ENCODE data around the gene CCDC61.

Gene CCDC61, protein sequence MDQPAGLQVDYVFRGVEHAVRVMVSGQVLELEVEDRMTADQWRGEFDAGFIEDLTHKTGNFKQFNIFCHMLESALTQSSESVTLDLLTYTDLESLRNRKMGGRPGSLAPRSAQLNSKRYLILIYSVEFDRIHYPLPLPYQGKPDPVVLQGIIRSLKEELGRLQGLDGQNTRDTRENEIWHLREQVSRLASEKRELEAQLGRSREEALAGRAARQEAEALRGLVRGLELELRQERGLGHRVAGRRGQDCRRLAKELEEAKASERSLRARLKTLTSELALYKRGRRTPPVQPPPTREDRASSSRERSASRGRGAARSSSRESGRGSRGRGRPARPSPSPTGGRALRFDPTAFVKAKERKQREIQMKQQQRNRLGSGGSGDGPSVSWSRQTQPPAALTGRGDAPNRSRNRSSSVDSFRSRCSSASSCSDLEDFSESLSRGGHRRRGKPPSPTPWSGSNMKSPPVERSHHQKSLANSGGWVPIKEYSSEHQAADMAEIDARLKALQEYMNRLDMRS

DNA sequence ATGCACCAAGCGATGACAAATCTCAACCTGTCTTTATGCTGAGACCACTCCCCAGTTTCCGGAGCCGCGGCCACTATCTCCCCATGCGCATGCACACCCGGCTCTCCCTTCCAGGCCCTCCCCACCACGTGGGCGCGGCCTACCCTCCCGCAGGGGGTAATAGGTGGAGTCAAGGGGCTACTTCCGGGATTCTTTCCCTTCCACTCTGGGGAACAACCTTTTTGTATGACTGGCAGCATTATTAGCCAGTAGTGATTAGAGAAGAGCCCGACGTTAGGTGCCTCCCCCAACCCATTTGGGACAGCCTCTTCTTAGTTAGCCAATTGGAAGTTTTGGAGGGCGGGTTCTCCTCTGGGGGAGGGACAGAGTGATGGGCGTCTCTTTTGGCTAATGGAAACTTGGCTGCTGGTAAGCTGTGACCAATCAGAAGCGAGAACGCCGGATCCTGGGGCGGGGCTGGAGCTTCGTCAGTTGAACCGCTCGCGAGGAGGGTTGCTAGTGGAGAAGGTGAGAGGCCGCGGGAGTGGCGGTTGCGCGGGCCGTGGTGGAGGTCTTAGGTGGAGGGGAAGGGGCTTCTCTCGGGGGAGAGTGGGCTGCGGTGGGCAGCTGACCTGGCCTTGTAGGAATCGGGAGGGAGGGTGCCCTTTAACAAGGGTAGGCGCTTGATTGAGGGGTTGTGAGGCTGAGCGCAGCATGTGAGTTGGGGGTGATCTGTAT lies at the start of gene CCDC61:
Gene CCDC61 (plus strand): TSS at position 470 of the 717 bp plus-strand sequence. CDS start 7,552 bp downstream, outside the sequence.
- Histone ChIP-seq H3K9me3 (ENCODE audit: low read depth, low read length) (no peaks in the 10 kb centered on the region), H3K36me3 (ENCODE audit: insufficient read depth, low read length) (no peaks in the 10 kb centered on the region), H3K27ac (no peak within 1 kb of the TSS), H3K9ac (ENCODE audit: insufficient read length) (peak within 1 kb of the TSS; percentile 92), H3K4me3 (peak within 1 kb of the TSS; percentile 95)
- peak; percentile 100 for DNase-seq (ENCODE audit: low read depth, low spot score)
- TF ChIP-seq EZH2 (IDR thresholded peaks at IDR 0.05) = no peak
- TF ChIP-seq POLR2AphosphoS5 (IDR thresholded peaks at IDR 0.05; ENCODE audit: borderline replicate concordance, low read depth, low read length) = peak; percentile 77
- no peak for TF ChIP-seq FOXP2 (optimal IDR thresholded peaks at IDR 0.05; ENCODE audit: control extremely low read depth, extremely low read length, insufficient read depth)

DNA sequence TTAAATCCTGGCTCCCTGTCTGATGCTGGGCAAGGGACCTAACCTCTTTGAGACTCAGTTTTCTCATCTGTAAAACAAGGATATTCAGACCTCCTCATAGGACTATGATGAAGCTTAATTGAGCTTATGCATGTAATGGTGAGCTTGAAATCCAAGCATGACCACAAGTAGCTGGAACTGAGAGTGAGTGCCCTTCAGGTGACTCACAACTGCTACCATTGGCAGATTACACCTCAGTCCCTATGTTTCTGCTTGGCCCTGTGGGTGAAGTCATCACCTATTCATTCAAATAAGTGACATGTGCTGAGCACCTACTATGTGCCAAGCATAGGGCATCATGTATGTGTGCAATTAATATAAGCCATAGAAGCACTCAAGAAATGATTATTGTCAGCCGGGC lies 47.3 kb upstream of the CCDC61 start:
- TF ChIP-seq FOXP2 (optimal IDR thresholded peaks at IDR 0.05; ENCODE audit: control extremely low read depth, extremely low read length, insufficient read depth) (no peak), EZH2 (IDR thresholded peaks at IDR 0.05) (no peak), POLR2AphosphoS5 (IDR thresholded peaks at IDR 0.05; ENCODE audit: borderline replicate concordance, low read depth, low read length) (no peak)
- Histone ChIP-seq H3K9ac (ENCODE audit: insufficient read length) (no peak overlapping the region), H3K36me3 (ENCODE audit: insufficient read depth, low read length) (no peaks in the 10 kb centered on the region), H3K4me3 (no peak overlapping the region), H3K27ac (no peak overlapping the region), H3K9me3 (ENCODE audit: low read depth, low read length) (no peaks in the 10 kb centered on the region)
- no peak for DNase-seq (ENCODE audit: low read depth, low spot score)

- Histone ChIP-seq H3K27ac (no peak overlapping the region), H3K36me3 (ENCODE audit: insufficient read depth, low read length) (no peaks in the 10 kb centered on the region), H3K9me3 (ENCODE audit: low read depth, low read length) (no peaks in the 10 kb centered on the region), H3K4me3 (no peak overlapping the region), H3K9ac (ENCODE audit: insufficient read length) (no peak overlapping the region)
- DNase-seq (ENCODE audit: low read depth, low spot score) = no peak
- TF ChIP-seq POLR2AphosphoS5 (IDR thresholded peaks at IDR 0.05; ENCODE audit: borderline replicate concordance, low read depth, low read length) (no peak), FOXP2 (optimal IDR thresholded peaks at IDR 0.05; ENCODE audit: control extremely low read depth, extremely low read length, insufficient read depth) (no peak), EZH2 (IDR thresholded peaks at IDR 0.05) (no peak)
These were observed 43.0 kb upstream of the CCDC61 start for GRCh38 chr19:45952341-45952685.

DNA sequence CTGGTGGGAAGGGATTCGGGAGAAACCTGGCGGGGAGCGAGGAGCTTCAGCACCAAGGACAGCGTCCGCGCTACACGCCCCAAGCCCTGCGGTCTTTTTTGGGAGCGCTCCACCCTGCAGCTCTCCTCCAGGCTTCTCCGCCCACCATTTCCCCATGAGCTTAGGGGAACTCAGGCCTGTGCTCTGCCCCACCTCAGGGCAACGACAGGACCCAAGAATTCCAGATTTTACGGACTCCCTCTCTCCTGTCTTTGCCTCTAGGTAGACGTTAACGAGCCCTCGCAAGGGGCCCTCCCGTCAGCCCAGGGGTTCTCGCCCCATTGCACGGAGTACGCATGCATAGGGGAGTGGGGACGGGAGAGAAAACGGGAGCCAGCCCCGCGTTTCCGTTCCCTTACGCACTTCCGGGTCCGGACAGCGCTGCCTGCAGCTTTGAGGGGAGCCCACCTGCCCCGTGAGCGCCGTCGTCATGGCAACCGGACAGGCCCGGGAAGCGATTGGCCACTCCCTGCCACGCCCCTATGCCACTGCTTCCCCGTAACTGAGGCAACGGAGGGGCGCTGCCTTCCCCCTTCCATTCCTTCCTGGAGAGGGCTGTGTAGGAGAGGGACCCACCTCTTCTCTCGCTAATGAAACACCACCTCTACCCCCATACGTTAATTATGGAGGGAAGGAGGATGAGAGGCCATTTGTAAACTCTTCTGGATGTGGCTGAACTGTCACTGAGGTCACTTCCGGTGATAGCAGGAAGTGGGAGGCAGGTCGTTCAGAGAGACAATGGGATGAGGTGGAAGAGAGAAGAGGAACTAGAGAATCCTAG lies 42.4 kb upstream of the CCDC61 start:
- no peak overlapping the region for H3K9ac ChIP-seq (ENCODE audit: insufficient read length)
- no peaks in the 10 kb centered on the region for H3K36me3 ChIP-seq (ENCODE audit: insufficient read depth, low read length)
- DNase-seq (ENCODE audit: low read depth, low spot score) = no peak
- no peak overlapping the region for H3K27ac ChIP-seq
- no peak for TF ChIP-seq EZH2 (IDR thresholded peaks at IDR 0.05)
- TF ChIP-seq POLR2AphosphoS5 (IDR thresholded peaks at IDR 0.05; ENCODE audit: borderline replicate concordance, low read depth, low read length) = no peak
- TF ChIP-seq FOXP2 (optimal IDR thresholded peaks at IDR 0.05; ENCODE audit: control extremely low read depth, extremely low read length, insufficient read depth) = no peak
- H3K4me3 ChIP-seq = peak overlapping the region; percentile 64
- no peaks in the 10 kb centered on the region for H3K9me3 ChIP-seq (ENCODE audit: low read depth, low read length)

GRCh38 chr19:45953676-45954075 lies 41.6 kb upstream of the CCDC61 start:
- H3K27ac ChIP-seq = no peak overlapping the region
- H3K36me3 ChIP-seq (ENCODE audit: insufficient read depth, low read length) = no peaks in the 10 kb centered on the region
- no peak overlapping the region for H3K4me3 ChIP-seq
- TF ChIP-seq FOXP2 (optimal IDR thresholded peaks at IDR 0.05; ENCODE audit: control extremely low read depth, extremely low read length, insufficient read depth) (no peak), POLR2AphosphoS5 (IDR thresholded peaks at IDR 0.05; ENCODE audit: borderline replicate concordance, low read depth, low read length) (no peak), EZH2 (IDR thresholded peaks at IDR 0.05) (no peak)
- no peak for DNase-seq (ENCODE audit: low read depth, low spot score)
- no peaks in the 10 kb centered on the region for H3K9me3 ChIP-seq (ENCODE audit: low read depth, low read length)
- H3K9ac ChIP-seq (ENCODE audit: insufficient read length) = no peak overlapping the region

- Histone ChIP-seq H3K36me3 (ENCODE audit: insufficient read depth, low read length) (no peaks in the 10 kb centered on the region), H3K9me3 (ENCODE audit: low read depth, low read length) (no peaks in the 10 kb centered on the region), H3K4me3 (no peak overlapping the region), H3K27ac (no peak overlapping the region), H3K9ac (ENCODE audit: insufficient read length) (no peak overlapping the region)
- no peak for DNase-seq (ENCODE audit: low read depth, low spot score)
- TF ChIP-seq POLR2AphosphoS5 (IDR thresholded peaks at IDR 0.05; ENCODE audit: borderline replicate concordance, low read depth, low read length) = no peak
- no peak for TF ChIP-seq FOXP2 (optimal IDR thresholded peaks at IDR 0.05; ENCODE audit: control extremely low read depth, extremely low read length, insufficient read depth)
- TF ChIP-seq EZH2 (IDR thresholded peaks at IDR 0.05) = no peak
These were observed 41.1 kb upstream of the CCDC61 start for GRCh38 chr19:45954156-45954555.

DNA sequence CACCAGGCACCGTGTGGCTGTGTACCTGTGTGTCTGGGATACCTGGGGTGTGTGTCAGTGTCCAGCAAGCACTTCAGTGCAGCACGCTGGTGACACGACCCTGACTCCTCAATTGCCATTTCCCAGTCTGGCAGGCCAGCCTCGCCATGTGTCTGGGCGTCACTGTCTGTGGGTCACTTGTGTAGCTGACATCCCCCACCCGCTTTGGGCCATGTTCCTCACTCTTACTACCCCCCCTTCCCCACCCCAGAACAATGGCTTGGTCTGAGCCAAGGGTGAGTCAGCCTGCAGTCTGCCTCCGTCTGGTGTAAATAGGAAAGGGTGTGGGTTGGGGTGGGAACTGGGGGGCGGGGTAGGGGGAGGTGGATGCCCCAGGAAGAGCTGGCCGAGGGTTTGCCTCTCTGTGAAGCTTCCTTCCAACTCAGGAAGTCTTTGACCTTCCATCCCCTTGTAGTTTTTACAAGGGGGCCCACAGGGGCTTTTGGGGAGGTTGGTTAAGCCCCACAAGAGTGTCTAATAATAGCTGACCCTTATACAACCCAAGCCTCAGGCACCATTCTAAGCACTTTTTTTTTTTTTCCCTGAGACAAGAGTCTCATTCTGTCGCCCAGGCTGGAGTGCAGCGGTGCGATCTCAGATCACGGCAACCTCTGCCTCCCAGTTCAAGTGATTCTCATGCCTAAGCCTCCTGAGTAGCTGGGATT lies 39.2 kb upstream of the CCDC61 start:
- TF ChIP-seq POLR2AphosphoS5 (IDR thresholded peaks at IDR 0.05; ENCODE audit: borderline replicate concordance, low read depth, low read length) (no peak), FOXP2 (optimal IDR thresholded peaks at IDR 0.05; ENCODE audit: control extremely low read depth, extremely low read length, insufficient read depth) (no peak)
- H3K27ac ChIP-seq = no peak overlapping the region
- H3K36me3 ChIP-seq (ENCODE audit: insufficient read depth, low read length) = no peaks in the 10 kb centered on the region
- no peaks in the 10 kb centered on the region for H3K9me3 ChIP-seq (ENCODE audit: low read depth, low read length)
- H3K9ac ChIP-seq (ENCODE audit: insufficient read length) = no peak overlapping the region
- no peak for DNase-seq (ENCODE audit: low read depth, low spot score)
- H3K4me3 ChIP-seq = no peak overlapping the region
